ENCODE results near the gene LY86. TPM values are rescaled to one million over a fixed set of nuclear protein-coding genes. Genes with fewer than 3 reads are reported as not detected.

The LY86 gene
- total RNA-seq, 1 experiment from 2014 or later: not detected

DNA sequence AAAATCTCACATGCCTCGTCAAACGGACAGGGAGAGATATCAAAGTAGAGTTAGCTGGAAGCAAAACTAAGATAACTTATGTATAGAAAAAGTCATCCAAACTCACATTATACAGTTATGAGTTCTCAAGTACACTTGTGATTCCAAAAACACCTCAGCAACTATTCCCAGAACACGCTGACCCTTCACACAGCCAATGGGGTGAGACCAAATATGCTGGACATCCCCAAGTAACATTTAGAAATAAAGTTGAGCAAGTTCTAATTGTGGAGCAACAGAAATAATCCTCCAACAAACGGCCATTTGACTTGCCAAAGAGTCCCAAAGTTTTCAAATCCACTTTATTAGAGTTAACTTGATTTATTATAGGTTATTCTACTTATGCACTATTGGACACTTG is 52.4 kb downstream of the LY86 start:
- POLR2A ChIA-PET: interaction anchor here (0.7 to 1.0 kb wide), 2 partner anchors 13 to 15 kb away, joined by 3 read pairs; no protein-coding TSS in a partner anchor
- no peaks in the 10 kb centered on the region for H3K36me3 Mint-ChIP-seq (ENCODE audit: insufficient read depth, unreplicated experiment)
- H3K27ac Mint-ChIP-seq (ENCODE audit: low read depth, unreplicated experiment): no peak overlapping the region
- TF ChIP-seq, protein P1, sequence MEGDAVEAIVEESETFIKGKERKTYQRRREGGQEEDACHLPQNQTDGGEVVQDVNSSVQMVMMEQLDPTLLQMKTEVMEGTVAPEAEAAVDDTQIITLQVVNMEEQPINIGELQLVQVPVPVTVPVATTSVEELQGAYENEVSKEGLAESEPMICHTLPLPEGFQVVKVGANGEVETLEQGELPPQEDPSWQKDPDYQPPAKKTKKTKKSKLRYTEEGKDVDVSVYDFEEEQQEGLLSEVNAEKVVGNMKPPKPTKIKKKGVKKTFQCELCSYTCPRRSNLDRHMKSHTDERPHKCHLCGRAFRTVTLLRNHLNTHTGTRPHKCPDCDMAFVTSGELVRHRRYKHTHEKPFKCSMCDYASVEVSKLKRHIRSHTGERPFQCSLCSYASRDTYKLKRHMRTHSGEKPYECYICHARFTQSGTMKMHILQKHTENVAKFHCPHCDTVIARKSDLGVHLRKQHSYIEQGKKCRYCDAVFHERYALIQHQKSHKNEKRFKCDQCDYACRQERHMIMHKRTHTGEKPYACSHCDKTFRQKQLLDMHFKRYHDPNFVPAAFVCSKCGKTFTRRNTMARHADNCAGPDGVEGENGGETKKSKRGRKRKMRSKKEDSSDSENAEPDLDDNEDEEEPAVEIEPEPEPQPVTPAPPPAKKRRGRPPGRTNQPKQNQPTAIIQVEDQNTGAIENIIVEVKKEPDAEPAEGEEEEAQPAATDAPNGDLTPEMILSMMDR (IDR thresholded peaks at IDR 0.05; ENCODE audit: unreplicated experiment): no peak
- H3K27me3 Mint-ChIP-seq (ENCODE audit: insufficient read depth, unreplicated experiment): no peaks in the 10 kb centered on the region
- H3K4me1 Mint-ChIP-seq (ENCODE audit: insufficient read depth, unreplicated experiment): no peaks in the 10 kb centered on the region
- BruUV-seq (replicated peaks): no TSS peak
- no peak overlapping the region for H3K4me3 Mint-ChIP-seq (ENCODE audit: unreplicated experiment)
- CTCF ChIA-PET: interaction anchor here (0.6 to 1.0 kb wide), 4 partner anchors 77 to 598 kb away, joined by 3 read pairs; no protein-coding TSS in a partner anchor
- H3K9me3 Mint-ChIP-seq (ENCODE audit: unreplicated experiment): no peaks in the 10 kb centered on the region
- DNase-seq (ENCODE audit: unreplicated experiment): no peak
- intact Hi-C loops (cut with micrococcal nuclease): no loop called here

DNA sequence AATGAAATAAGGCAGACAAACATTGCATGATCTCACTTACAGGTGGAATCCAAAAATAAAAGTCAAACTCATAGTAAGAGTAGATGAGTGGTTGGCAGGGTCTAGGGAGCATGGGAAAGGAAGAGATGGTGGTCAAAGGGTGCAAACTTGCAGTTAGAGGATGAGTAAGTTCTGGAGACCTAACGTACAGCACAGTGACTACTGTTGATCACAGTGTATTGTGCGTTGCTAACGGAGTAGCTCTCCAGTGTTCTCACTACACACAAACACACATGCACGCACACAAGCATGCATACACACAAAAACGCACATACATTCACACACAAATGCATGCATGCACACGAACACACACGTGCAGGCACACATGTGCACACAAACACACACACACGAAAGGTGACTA is 54.9 kb downstream of the LY86 start:
- CTCF ChIA-PET: no interaction called here
- POLR2A ChIA-PET: no interaction called here
- Mint-ChIP-seq H3K9me3 (ENCODE audit: unreplicated experiment) (no peaks in the 10 kb centered on the region), H3K4me1 (ENCODE audit: insufficient read depth, unreplicated experiment) (no peaks in the 10 kb centered on the region), H3K36me3 (ENCODE audit: insufficient read depth, unreplicated experiment) (no peaks in the 10 kb centered on the region), H3K4me3 (ENCODE audit: unreplicated experiment) (no peak overlapping the region), H3K27me3 (ENCODE audit: insufficient read depth, unreplicated experiment) (no peaks in the 10 kb centered on the region), H3K27ac (ENCODE audit: low read depth, unreplicated experiment) (no peak overlapping the region)
- DNase-seq (ENCODE audit: unreplicated experiment): no peak
- no TSS peak for BruUV-seq (replicated peaks)
- TF ChIP-seq, protein P1 (IDR thresholded peaks at IDR 0.05; ENCODE audit: unreplicated experiment): no peak
- intact Hi-C loops (cut with micrococcal nuclease): no loop called here

DNA sequence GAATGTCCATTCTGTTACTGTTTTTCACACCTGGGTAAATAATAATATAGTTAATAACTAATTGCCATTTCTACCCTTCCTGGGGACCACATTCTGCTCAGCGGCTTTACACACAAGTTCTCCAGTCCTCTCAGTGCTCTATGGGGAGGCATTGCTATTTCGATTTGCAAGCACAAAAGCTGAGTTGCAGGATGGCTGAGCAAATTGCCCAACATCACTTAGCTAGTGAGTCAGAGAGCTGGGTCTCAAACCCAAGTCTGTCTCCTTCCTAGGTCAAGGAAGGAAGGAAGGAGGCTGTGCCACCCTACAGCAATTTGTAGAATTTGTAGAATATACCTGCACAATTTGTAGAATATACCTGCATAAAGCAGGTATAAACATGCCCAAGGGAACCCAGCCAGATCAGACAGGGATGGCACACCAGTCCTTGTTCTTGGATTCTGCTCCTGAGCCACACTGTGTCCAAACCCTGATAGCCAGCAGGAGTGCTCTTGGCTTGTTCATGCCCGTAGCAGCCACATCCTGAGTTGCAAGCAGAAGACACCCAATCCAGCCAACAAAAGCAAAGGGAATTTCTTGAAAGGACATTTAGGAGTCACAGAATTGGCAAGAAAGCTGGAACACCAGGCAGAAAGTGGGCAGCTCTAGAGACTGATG is 56.9 kb downstream of the LY86 start:
- ChIA-PET CTCF (interaction anchor here (0.6 to 1.8 kb wide), 5 partner anchors 14 to 206 kb away, joined by 3 to 5 read pairs (median 3); no protein-coding TSS in a partner anchor), POLR2A (interaction anchor here (0.6 to 1.8 kb wide), 6 partner anchors 14 to 49 kb away, joined by 3 to 5 read pairs (median 3); no protein-coding TSS in a partner anchor)
- Mint-ChIP-seq H3K27ac (ENCODE audit: low read depth, unreplicated experiment) (no peak overlapping the region), H3K4me1 (ENCODE audit: insufficient read depth, unreplicated experiment) (no peaks in the 10 kb centered on the region), H3K4me3 (ENCODE audit: unreplicated experiment) (no peak overlapping the region), H3K36me3 (ENCODE audit: insufficient read depth, unreplicated experiment) (no peaks in the 10 kb centered on the region), H3K9me3 (ENCODE audit: unreplicated experiment) (no peaks in the 10 kb centered on the region), H3K27me3 (ENCODE audit: insufficient read depth, unreplicated experiment) (no peaks in the 10 kb centered on the region)
- peak; percentile 83 for DNase-seq (ENCODE audit: unreplicated experiment)
- intact Hi-C loops (cut with micrococcal nuclease): no loop called here
- BruUV-seq (replicated peaks): no TSS peak
- TF ChIP-seq, protein P1 (IDR thresholded peaks at IDR 0.05; ENCODE audit: unreplicated experiment): no peak

DNA sequence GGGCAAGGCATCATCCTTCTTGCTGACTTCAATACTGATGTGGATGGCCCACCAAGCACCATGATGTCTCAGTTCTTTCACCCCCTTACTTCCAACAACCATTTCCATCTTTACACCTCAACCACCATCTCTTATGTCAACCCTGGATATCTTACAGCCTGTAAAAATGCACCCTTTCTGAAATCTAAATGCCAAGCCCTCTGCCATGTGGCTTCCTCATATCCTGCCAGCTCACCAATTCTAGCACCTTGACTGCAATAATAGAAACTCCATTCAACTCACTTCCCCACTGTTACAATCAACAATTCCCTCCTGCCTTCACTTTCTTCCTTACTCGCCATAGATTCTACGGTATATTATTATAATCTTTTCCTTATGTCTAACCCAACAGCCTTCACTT is 57.9 kb downstream of the LY86 start:
- Mint-ChIP-seq H3K27me3 (ENCODE audit: insufficient read depth, unreplicated experiment) (no peaks in the 10 kb centered on the region), H3K27ac (ENCODE audit: low read depth, unreplicated experiment) (no peak overlapping the region), H3K4me1 (ENCODE audit: insufficient read depth, unreplicated experiment) (no peaks in the 10 kb centered on the region), H3K4me3 (ENCODE audit: unreplicated experiment) (no peak overlapping the region), H3K36me3 (ENCODE audit: insufficient read depth, unreplicated experiment) (no peaks in the 10 kb centered on the region), H3K9me3 (ENCODE audit: unreplicated experiment) (no peaks in the 10 kb centered on the region)
- ChIA-PET CTCF (interaction anchor here (1.1 to 1.8 kb wide), 4 partner anchors 13 to 205 kb away, joined by 3 to 5 read pairs (median 4); no protein-coding TSS in a partner anchor), POLR2A (interaction anchor here (1.1 to 1.8 kb wide), 3 partner anchors 13 to 19 kb away, joined by 3 to 5 read pairs (median 4); no protein-coding TSS in a partner anchor)
- intact Hi-C loops (cut with micrococcal nuclease): no loop called here
- TF ChIP-seq, protein P1 (IDR thresholded peaks at IDR 0.05; ENCODE audit: unreplicated experiment): no peak
- BruUV-seq (replicated peaks): no TSS peak
- DNase-seq (ENCODE audit: unreplicated experiment): no peak
